ENCODE results near the gene CEL.
"Not testable (repeated sequence)": the region's sequence is repeated elsewhere in the genome, so short reads cannot be mapped to it uniquely, and the experiment has no call there.

The CEL gene

DNA sequence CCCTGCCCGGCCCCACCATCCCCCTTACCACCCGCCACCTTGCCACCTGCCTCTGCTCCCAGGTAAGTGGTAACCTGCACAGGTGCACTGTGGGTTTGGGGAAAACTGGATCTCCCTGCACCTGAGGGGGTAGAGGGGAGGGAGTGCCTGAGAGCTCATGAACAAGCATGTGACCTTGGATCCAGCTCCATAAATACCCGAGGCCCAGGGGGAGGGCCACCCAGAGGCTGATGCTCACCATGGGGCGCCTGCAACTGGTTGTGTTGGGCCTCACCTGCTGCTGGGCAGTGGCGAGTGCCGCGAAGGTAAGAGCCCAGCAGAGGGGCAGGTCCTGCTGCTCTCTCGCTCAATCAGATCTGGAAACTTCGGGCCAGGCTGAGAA lies at the start of gene CEL:
Gene CEL, plus strand, starts transcription at position 218 of the 382 bp plus-strand sequence. Its CDS starts 22 bp downstream, at position 240.
- not testable (repeated sequence) for DNase-seq

DNA sequence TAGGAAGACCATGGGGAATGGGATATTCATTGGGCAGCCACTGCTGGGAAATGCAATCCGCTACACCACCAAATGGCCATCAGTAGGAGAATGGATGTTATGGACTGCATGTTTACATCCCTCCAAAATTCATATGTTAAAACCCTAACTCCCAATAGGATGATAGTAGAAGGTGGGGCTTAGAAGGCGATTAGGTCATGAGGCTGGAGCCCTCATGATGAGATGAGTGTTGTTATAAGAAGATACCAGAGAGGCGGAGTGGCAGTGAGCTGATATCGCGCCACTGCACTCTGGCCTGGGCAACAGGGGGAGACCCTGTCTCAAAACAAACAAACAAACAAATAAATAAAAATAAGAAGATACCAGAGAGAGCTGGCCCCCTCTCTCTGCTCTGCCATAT lies 47.1 kb upstream of the CEL start:
- DNase-seq = no peak

DNA sequence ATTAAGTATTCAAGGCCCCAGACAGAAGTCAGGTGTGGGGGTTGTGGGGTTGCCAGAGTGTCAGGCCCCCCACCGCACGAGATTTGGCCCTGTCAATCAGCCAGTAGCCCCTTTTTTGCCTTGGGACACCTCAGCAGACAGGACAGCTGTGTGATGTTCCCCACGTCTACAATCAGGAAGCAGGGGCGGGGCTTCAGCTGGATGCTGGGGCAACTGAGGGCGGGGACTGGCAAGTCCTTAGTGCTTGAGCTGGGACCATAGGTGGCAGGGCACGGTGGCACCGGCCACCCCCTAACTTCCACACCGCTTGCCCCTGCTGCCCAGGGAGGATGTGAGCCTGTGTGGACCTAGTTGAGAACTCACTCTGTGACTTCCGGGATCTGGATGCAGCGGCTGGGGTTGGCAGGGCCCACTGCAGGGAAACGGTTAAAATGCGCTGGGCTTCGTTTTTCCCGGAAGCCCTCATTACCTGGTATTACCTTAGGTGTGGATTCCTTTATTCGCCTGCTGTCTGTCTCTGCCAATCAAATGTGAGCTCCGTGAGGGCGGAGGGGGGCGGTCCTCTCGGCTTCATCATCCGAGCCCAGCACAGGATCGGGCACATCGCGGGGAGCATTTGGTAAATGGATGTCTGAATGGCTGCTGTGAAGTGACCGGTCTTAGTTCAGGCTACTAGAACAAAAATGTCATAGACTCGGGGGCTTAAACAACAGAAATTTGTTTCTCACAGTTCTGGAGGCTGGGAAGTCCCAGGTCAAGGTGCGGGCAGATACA lies 38.5 kb upstream of the CEL start:
- peak in 1 of 6 experiments; percentile 16 for DNase-seq

GRCh38 chr9:133026426-133026825 lies 35.4 kb upstream of the CEL start:
- DNase-seq = no peak

- DNase-seq = no peak
Observed at GRCh38 chr9:133027134-133027533, 34.6 kb upstream of the CEL start.

- no peak for DNase-seq
Observed at GRCh38 chr9:133028221-133028620, 33.6 kb upstream of the CEL start.

- no peak for DNase-seq
Observed at GRCh38 chr9:133029994-133030316, 31.8 kb upstream of the CEL start.

GRCh38 chr9:133030317-133031129 lies 31.3 kb upstream of the CEL start, which contains the start of gene GTF3C5:
Gene GTF3C5, plus strand, starts transcription at chr9:133030997. Its CDS starts 15 bp downstream, at chr9:133031012.
- DNase-seq = peak; percentile 85 to 95 (median 94)

GRCh38 chr9:133031130-133031422 lies 30.7 kb upstream of the CEL start:
- no peak for DNase-seq

- DNase-seq = no peak
Observed at GRCh38 chr9:133031496-133031911, 30.3 kb upstream of the CEL start.

DNA sequence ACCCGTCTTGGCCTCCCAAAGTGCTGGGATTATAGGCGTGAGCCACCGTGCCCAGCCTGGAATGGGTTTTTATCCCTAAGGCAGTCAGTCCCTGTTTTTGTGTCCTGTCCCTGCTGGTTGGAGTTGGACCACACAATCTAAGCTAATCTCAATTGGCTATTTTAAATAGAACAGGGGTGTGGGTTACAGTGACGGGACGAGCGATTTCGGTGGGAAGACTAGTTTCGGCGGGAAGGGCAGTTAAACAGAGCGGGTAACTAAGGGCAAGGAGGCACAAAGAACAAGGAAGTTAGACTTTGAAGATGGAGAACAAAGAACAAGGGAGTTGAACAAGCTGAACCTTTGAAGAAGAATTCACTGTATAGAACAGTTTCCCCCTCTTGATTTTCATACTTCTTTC lies 29.6 kb upstream of the CEL start:
- DNase-seq = no peak

DNA sequence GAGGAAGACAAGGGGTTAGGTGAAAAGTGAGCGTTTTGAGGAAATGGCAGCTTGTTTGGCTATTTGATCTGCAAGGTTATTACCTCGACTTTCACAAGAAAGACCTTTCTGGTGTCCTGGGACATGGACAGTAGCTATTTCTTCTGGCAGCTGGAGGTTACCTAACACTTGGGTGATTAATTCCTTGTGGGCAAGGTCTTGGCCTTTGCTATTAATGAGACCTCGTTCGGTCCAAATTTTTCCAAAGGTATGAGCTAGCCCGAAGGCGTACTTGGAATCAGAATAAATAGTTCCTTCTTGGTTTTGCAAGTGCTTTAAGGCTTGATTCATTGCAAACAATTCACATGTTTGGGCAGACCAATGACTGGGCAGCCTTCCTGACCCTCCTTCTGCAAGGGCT lies 26.1 kb upstream of the CEL start:
- DNase-seq = no peak

- DNase-seq = no peak
Observed at GRCh38 chr9:133037775-133038515, 23.8 kb upstream of the CEL start.

DNA sequence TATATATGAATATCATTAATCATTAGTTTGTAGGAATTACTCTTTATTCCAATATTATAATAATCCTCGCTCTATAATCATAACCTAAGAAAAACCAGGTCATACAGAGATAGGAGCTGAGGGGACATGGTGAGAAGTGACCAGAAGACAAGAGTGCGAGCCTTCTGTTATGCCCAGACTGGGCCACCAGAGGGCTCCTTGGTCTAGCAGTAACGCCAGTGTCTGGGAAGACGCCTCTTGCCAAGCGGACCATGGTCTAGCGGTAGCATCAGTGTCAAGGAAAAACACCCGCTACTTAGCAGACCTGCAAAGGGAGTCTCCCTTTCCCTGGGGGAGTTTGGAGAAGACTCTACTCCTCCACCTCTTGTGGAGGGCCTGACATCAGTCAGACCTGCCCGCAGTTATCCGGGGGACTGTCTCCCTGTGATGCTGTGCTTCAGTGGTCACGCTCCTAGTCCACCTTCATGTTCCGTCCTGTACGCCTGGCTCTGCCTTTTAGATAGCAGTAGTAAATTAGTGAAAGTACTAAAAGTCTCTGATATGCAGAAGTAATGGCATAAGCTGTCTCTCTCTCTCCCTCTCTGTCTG lies 20.8 kb upstream of the CEL start:
- peak in 4 of 6 experiments; percentile 10 to 36 (median 22) for DNase-seq

- DNase-seq = no peak
Observed at GRCh38 chr9:133041958-133042357, 19.8 kb upstream of the CEL start.

GRCh38 chr9:133042676-133043075 lies 19.1 kb upstream of the CEL start:
- DNase-seq = no peak

GRCh38 chr9:133043449-133044035 lies 18.2 kb upstream of the CEL start:
- no peak for DNase-seq

DNA sequence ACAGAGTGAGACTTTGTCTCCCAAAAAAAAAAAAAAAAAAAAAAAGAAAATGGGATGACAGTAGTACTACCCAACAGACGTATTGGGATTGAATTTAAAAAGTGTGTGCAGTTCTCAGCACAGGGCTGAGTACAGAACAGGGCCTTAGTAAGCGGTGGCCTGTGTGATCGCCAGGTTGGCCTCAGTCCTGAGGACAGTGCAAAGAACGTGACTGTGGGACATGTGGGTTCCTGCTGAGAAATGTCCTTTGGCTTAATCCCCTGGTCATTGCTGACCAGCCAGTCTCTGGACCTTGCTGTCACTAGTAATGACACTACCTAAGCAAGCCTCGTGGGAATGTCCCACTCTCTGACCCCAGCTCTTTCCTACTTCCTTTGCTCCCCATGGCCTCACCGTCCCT lies 17.7 kb upstream of the CEL start:
- DNase-seq = no peak

DNA sequence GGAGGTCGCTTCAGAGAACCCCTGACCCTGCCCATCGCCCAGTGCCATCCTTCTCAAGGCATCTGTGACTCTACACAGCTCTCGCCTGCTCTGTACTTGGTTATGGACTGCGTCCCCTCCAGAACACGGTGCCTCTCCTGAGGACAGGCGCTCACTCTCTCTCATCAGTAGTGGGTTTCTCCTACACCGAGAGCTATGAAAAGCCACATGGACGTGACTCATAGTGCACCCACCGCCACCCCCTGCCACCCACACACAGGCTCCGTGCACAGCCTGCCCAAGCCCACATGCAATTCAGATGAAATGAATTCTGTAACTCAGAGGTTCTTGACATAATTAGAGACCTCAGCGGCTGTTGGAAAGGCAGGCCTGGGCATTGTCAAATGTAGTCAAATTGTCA lies 17.1 kb upstream of the CEL start:
- DNase-seq = no peak

DNA sequence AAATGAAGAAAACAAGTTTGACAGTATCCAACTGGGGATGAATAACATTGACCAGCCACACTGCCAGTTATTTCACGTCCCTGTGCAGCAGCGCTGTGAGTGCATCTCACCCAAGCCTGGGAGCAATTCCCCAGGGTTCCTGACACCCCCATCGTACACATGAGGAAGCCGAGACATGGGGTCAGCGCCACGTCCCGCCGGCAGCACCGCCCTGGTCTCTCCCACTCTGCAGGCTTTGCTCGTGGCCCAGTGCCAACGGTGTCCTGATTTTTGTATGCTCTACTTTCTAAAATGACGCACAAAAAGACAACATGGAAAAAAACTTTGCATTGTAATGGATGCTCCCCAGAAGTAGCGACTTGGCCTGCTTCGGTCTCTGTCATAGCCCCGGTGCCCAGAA lies 16.6 kb upstream of the CEL start:
- no peak for DNase-seq

DNA sequence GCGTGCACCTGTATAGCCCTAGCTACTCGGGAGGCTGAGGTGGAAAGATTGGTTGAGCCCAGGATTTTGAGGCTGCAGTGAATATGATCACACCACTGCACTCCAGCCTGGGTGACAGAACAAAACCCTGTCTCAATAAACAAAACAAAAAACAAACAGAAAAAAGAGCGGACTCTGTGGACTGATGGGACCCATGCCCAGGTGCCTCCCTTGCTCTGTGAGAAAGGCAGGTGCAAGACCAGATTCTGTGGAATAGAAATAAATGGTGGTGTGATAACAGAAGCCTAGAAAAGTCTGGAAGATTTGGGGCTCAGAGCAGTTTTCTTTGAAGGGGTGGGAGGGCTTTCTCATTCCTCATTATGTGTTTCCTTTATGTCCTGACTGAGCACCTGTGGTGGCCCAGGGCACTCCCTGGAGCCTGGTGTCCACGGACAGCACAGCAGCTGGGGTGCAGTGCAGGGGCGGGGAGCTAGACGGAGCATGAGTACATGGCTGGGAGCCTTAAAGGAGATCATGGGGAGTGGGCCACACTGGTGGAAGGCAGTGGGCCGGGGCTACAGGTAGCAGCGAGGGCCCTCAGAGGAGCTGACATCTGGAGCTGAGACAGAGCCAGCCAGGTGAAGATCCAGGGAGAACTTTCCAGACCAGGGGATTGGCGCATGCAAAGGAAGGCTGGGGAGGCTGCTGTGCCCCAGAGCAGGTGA lies 15.4 kb upstream of the CEL start:
- no peak for DNase-seq

DNA sequence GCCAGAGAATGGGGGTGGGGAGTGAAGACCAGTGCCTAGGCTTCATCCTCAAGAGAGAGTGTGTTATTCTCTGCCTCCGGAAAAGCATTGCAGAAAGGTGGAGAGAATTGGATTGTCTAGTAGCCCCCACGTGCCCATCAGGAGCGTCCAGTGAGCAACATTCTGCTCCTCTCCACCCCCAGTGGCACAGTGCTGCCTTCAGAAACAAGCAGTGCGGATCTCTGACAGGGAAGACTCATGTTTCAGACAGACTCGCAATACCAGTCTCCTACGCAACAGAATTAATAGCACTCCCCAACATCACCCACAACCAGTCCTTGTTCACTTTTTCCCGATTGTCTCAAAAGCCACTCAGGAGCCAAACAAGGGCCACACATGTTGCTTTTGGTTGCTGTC lies 14.9 kb upstream of the CEL start:
- no peak for DNase-seq

All from stimulated activated naive CD4-positive, alpha-beta T cell (primary cell).